Body of pancreas (tissue), 4 donors: ENCODE results near the gene CLBA1.

Experiments used
- POLR2A ChIP-seq, 3 donors: fragments of 450-650 bp; IDR thresholded peaks; one replicate each; pipeline ENCODE4 v1.6.1; 2016; ENCODE audit warnings: antibody characterized with exemption in 3 of 3, mild to moderate bottlenecking in 2 of 3
- TF ChIP-seq, protein P1 (sequence below), 7 experiments: fragments of 450-650 bp in 4 of 7; fragments of 200-600 bp in 3 of 7; sonication (generic) in 3 of 7; IDR thresholded peaks; one replicate each; pipeline ENCODE4 v1.5.1; 2016 to 2019; ENCODE audit warnings: antibody characterized with exemption in 7 of 7

DNA sequence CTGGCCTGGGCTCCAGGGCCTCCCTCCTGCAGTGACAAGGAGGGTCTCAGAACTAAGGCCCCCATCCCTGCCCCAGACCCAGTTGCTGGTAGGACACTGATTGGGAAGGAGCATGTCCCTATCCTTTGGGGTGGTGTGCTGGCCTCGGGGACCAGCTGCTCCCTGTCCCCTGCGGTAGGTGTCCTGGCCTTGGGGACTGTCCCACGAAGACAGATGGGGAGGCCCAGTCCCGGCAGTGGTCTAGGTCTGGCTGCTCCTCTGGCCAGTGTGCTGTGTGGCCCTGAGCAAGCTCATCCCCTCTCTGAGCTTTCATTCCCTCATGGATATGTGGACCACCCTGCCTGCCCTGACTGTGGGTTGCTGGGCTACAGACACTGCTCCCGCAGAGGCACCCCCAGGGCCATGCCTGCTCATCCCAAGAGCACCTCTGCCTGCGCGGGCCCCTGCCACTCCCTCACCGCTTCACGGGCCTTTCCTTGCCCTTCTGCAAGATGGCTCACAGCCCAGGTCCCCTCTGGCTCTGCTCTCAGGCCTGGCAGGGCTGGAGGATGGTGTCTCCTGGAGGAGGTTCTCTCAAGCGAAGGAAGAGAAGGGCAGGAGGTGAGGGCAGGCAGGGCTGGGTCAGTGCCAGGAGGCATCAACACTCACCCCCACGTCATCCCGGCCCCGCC, 19.9 kb upstream of the CLBA1 start:
- TF ChIP-seq, protein P1, sequence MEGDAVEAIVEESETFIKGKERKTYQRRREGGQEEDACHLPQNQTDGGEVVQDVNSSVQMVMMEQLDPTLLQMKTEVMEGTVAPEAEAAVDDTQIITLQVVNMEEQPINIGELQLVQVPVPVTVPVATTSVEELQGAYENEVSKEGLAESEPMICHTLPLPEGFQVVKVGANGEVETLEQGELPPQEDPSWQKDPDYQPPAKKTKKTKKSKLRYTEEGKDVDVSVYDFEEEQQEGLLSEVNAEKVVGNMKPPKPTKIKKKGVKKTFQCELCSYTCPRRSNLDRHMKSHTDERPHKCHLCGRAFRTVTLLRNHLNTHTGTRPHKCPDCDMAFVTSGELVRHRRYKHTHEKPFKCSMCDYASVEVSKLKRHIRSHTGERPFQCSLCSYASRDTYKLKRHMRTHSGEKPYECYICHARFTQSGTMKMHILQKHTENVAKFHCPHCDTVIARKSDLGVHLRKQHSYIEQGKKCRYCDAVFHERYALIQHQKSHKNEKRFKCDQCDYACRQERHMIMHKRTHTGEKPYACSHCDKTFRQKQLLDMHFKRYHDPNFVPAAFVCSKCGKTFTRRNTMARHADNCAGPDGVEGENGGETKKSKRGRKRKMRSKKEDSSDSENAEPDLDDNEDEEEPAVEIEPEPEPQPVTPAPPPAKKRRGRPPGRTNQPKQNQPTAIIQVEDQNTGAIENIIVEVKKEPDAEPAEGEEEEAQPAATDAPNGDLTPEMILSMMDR (IDR thresholded peaks at IDR 0.05): no peak
- TF ChIP-seq POLR2A (IDR thresholded peaks at IDR 0.05): no peak
